ENCODE data around the gene C8A. TPM values are rescaled to one million over a fixed set of nuclear protein-coding genes. Genes with fewer than 3 reads are reported as not detected.

C8A gene
- total and polyA plus RNA-seq, 2 of the 13 experiments (the other 11 are each of a cell fraction or from before 2014, with no cell fraction given): 10.5 to 15.0 TPM

- TF ChIP-seq RXRB (CRISPR knock-in tag; IDR thresholded peaks at IDR 0.05; ENCODE audit: borderline replicate concordance) (no peak), SRSF9 (IDR thresholded peaks at IDR 0.05; ENCODE audit: borderline replicate concordance, insufficient read depth, low read depth, low read length, poor library complexity, severe bottlenecking) (no peak), MTERF4 (CRISPR knock-in tag; IDR thresholded peaks at IDR 0.05) (no peak), ZNF337 (CRISPR knock-in tag; IDR thresholded peaks at IDR 0.05; ENCODE audit: borderline replicate concordance, low read depth) (no peak), ZSCAN22 (CRISPR knock-in tag; IDR thresholded peaks at IDR 0.05) (no peak), ZNF788 (CRISPR knock-in tag; IDR thresholded peaks at IDR 0.05; ENCODE audit: borderline replicate concordance) (no peak), DNMT1 (CRISPR knock-in tag; IDR thresholded peaks at IDR 0.05) (no peak)
- TF ChIP-seq, protein P1, sequence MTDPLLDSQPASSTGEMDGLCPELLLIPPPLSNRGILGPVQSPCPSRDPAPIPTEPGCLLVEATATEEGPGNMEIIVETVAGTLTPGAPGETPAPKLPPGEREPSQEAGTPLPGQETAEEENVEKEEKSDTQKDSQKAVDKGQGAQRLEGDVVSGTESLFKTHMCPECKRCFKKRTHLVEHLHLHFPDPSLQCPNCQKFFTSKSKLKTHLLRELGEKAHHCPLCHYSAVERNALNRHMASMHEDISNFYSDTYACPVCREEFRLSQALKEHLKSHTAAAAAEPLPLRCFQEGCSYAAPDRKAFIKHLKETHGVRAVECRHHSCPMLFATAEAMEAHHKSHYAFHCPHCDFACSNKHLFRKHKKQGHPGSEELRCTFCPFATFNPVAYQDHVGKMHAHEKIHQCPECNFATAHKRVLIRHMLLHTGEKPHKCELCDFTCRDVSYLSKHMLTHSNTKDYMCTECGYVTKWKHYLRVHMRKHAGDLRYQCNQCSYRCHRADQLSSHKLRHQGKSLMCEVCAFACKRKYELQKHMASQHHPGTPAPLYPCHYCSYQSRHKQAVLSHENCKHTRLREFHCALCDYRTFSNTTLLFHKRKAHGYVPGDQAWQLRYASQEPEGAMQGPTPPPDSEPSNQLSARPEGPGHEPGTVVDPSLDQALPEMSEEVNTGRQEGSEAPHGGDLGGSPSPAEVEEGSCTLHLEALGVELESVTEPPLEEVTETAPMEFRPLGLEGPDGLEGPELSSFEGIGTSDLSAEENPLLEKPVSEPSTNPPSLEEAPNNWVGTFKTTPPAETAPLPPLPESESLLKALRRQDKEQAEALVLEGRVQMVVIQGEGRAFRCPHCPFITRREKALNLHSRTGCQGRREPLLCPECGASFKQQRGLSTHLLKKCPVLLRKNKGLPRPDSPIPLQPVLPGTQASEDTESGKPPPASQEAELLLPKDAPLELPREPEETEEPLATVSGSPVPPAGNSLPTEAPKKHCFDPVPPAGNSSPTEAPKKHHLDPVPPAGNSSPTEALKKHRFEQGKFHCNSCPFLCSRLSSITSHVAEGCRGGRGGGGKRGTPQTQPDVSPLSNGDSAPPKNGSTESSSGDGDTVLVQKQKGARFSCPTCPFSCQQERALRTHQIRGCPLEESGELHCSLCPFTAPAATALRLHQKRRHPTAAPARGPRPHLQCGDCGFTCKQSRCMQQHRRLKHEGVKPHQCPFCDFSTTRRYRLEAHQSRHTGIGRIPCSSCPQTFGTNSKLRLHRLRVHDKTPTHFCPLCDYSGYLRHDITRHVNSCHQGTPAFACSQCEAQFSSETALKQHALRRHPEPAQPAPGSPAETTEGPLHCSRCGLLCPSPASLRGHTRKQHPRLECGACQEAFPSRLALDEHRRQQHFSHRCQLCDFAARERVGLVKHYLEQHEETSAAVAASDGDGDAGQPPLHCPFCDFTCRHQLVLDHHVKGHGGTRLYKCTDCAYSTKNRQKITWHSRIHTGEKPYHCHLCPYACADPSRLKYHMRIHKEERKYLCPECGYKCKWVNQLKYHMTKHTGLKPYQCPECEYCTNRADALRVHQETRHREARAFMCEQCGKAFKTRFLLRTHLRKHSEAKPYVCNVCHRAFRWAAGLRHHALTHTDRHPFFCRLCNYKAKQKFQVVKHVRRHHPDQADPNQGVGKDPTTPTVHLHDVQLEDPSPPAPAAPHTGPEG (CRISPR knock-in tag; IDR thresholded peaks at IDR 0.05): no peak
Observed at GRCh38 chr1:56843544-56843943, 11.1 kb upstream of the C8A start (continued).

Measured in HepG2 (cell line).